Adrenal gland (tissue), 12 donors: ENCODE measurements around the gene CASP9. TPM values are rescaled to one million over a fixed set of nuclear protein-coding genes. Genes with fewer than 3 reads are reported as not detected.

Experiments
- DNase-seq, 7 donors: peaks; one replicate each; pipeline ENCODE4 v3.0.0-alpha.2; 2019 to 2020
- H3K27ac ChIP-seq, 5 donors: fragments of 200-600 bp; sonication (generic) in 4 of 5; 1 replicate in 3 of 5; 2 replicates in 2 of 5; pipeline versions ENCODE4 v1.5.1 to v1.8.0; 2016 to 2020; ENCODE audit warnings: mild to moderate bottlenecking in 1 of 5
- H3K27me3 ChIP-seq: fragments of 200-600 bp; 2 replicates; pipeline ENCODE4 v1.8.0; 2021
- H3K36me3 ChIP-seq, 2 donors: fragments of 200-600 bp; replicated peaks in 1 of 2; 1 replicate in 1 of 2; 2 replicates in 1 of 2; pipeline versions ENCODE4 v1.5.1 to v1.8.0; 2018 to 2022
- H3K4me1 ChIP-seq, 2 donors: fragments of 200-600 bp; replicated peaks in 1 of 2; 1 replicate in 1 of 2; 2 replicates in 1 of 2; pipeline versions ENCODE4 v1.5.1 to v1.8.0; 2018 to 2021
- H3K4me3 ChIP-seq, 4 donors: fragments of 200-600 bp; sonication (generic) in 3 of 4; one replicate each; pipeline ENCODE4 v1.5.1; 2016 to 2018
- H3K9me3 ChIP-seq, 3 donors: fragments of 200-600 bp; sonication (generic) in 1 of 3; replicated peaks in 1 of 3; 1 replicate in 2 of 3; 2 replicates in 1 of 3; pipeline versions ENCODE4 v1.5.1 to v1.8.0; 2016 to 2021
- CTCF ChIP-seq, 6 experiments: fragments of 450-650 bp in 4 of 6; fragments of 200-600 bp in 2 of 6; sonication (generic) in 1 of 6; IDR thresholded peaks; 1 replicate in 5 of 6; 2 replicates in 1 of 6; pipeline versions ENCODE4 v1.5.1 to v1.8.0; 2016 to 2021; ENCODE audit warnings: antibody characterized with exemption in 6 of 6, mild to moderate bottlenecking in 2 of 6, moderate library complexity in 1 of 6
- POLR2A ChIP-seq, 2 donors: fragments of 450-650 bp; IDR thresholded peaks; one replicate each; pipeline ENCODE4 v1.6.1; 2017; ENCODE audit warnings: antibody characterized with exemption in 2 of 2, mild to moderate bottlenecking in 2 of 2, moderate library complexity in 1 of 2
- WGBS, 4 donors: extraction: QIAGEN DNeasy Blood & Tissue Kit in 2 of 4; methylation state at CpG; one replicate each; pipeline versions ENCODE4 v1.1.5 to v1.1.7; 2013 to 2017; 5-methylcytosine and 5-hydroxymethylcytosine counted together
- intact Hi-C, 2 donors: fragments of 100-400 bp; cut with DNase I; formaldehyde crosslinking; loops; one replicate each; pipeline versions ENCODE4 v1.14.1 to v1.15.0; 2022 to 2023
- polyA plus RNA-seq, 3 donors: library from polyadenylated mRNA; stranded (reverse); fragments of 200-250 nt in 2 of 3; fragments of 350-450 nt in 1 of 3; fragmentation: Illumina TruSeq in 1 of 3; extraction: RNeasy Lipid Tissue Mini Kit (QIAGEN cat#74804) in 1 of 3; gene quantifications; one replicate each; pipeline ENCODE4 v1.2.3, GENCODE V29; 2013 to 2014
- total RNA-seq, 9 donors: library from RNA; depleted of rRNA in 4 of 9; stranded (reverse); fragments of >200 nt in 4 of 9; fragments of 120-200 nt in 1 of 9; fragmentation: NEBNext Ultra II Directional in 1 of 9; extraction: Animal tissue kit (Norgen Biotek cat#: 25700) in 1 of 9; gene quantifications; one replicate each; pipeline versions ENCODE4 v1.1.0 to v1.2.4, GENCODE V29; 2013 to 2023
- donor health status: healthy with polysubstance abuse.
- donor health status: Bipolar disorder and iron deficiency.
- donor health status: DM: yes; HTN: yes; CAD: no.
- donor health status: DM: no; HTN: no; CAD: no.
- donor health status: DM: no; HTN: no; CAD: no.
- donor health status: DM: yes; HTN: yes; CAD: no.

Gene CASP9
- total and polyA plus RNA-seq, 12 donors = 16.1 to 132 (median 28.3) TPM

GRCh38 chr1:15543589-15544568, 19.9 kb upstream of the CASP9 start:
- intact Hi-C loops = no loop called here
- WGBS, 4 donors = 90 to 95% (median 92%) methylated on average over 12 of the region's 12 CpGs
- H3K36me3 ChIP-seq = peaks cover 0 to 74% of the 10 kb centered on the region in 2 donors

DNA sequence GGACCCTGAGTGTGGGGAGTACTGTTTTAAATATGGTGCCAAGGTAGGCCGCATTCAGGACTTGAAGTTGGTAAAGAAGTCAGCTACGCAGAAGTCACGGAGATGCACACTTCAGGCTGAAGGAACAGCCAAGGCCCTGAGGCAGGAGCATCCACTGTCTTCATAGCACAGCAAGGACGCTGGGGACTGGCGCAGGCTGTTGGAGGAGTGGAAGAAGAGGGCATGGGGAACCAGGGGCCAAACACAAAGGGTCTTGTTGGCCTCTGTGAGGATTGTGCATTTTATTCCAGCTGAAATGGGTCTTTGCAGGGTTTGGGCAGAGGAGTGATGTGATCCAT, 19.2 kb upstream of the CASP9 start:
- H3K9me3 ChIP-seq = no peaks in the 10 kb centered on the region
- no peaks in the 10 kb centered on the region for H3K27me3 ChIP-seq
- H3K4me3 ChIP-seq = no peak overlapping the region
- DNase-seq = no peak
- H3K27ac ChIP-seq = no peak overlapping the region
- no peak for TF ChIP-seq POLR2A (IDR thresholded peaks at IDR 0.05)
- no peak for TF ChIP-seq CTCF (IDR thresholded peaks at IDR 0.05)
- intact Hi-C loops = no loop called here
- no peaks in the 10 kb centered on the region for H3K4me1 ChIP-seq
- WGBS, 4 donors = 88 to 99% (median 91%) methylated on average over 5 of the region's 5 CpGs
- H3K36me3 ChIP-seq = peaks cover 0 to 71% of the 10 kb centered on the region in 2 donors

More at GRCh38 chr1:15543589-15544568, 19.9 kb upstream of the CASP9 start:
- Histone ChIP-seq H3K4me3 (no peak overlapping the region), H3K27me3 (no peaks in the 10 kb centered on the region), H3K27ac (no peak overlapping the region), H3K4me1 (no peaks in the 10 kb centered on the region), H3K9me3 (no peaks in the 10 kb centered on the region)
- DNase-seq = no peak
- no peak for TF ChIP-seq POLR2A (IDR thresholded peaks at IDR 0.05)
- no peak for TF ChIP-seq CTCF (IDR thresholded peaks at IDR 0.05)

DNA sequence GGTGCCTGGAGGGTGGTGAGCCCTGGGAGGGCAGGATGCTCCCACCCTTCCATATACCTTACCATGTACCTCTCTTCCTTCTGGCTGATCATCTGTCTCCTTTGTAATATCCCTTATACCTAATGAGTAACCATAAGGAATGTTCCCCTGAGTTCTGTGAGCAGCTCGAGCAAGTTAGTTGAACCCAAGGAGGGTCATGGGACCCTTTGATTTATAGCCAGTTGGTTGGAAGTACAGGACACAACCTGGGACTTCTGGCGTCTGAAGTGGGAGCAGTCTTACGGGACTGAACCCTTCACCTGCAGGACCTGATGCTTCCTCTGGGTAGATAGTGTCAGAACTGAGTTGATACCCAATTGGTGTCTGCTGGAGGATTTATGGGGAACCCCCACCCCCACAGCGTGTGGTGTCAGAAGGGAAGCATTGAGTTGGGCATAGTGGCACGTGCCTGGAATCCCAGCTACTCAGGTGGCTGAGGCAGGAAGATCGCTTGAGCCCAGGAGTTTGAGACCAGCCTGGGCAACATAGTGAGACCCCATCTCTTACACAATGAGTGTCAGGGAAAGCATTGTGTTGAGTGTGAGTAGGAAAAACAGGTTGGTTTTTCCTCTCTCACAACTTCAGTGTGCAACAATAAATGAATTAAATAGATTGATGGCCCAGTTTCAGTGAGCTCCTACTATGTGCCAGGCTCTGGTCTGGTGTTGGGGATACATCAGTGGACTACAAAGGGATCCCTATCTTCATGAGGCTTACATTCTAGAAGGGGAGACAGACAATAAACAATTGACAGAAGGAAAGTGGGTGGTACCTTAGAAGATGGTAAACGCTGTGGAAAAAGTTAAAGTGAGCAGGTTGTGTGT, 18.6 kb upstream of the CASP9 start:
- peak in 1 of 7 donors; percentile 29 for DNase-seq
- Histone ChIP-seq H3K9me3 (no peaks in the 10 kb centered on the region), H3K4me1 (no peaks in the 10 kb centered on the region), H3K27me3 (no peaks in the 10 kb centered on the region), H3K27ac (no peak overlapping the region), H3K36me3 (peaks cover 0 to 71% of the 10 kb centered on the region in 2 donors), H3K4me3 (no peak overlapping the region)
- no peak for TF ChIP-seq POLR2A (IDR thresholded peaks at IDR 0.05)
- 78 to 94% (median 85%) methylated on average over 5 to 7 of the region's 7 CpGs for WGBS, 4 donors
- intact Hi-C loops = no loop called here

GRCh38 chr1:15541231-15541792, 17.3 kb upstream of the CASP9 start:
- Histone ChIP-seq H3K27me3 (no peaks in the 10 kb centered on the region), H3K27ac (no peak overlapping the region), H3K4me3 (no peak overlapping the region), H3K4me1 (no peaks in the 10 kb centered on the region), H3K9me3 (no peaks in the 10 kb centered on the region), H3K36me3 (peaks cover 0 to 71% of the 10 kb centered on the region in 2 donors)
- no peak for DNase-seq
- TF ChIP-seq CTCF (IDR thresholded peaks at IDR 0.05) (no peak), POLR2A (IDR thresholded peaks at IDR 0.05) (no peak)
- WGBS, 4 donors = 83 to 96% (median 89%) methylated on average over 4 of the region's 4 CpGs
- intact Hi-C loops = no loop called here
